K562 (cell line): Measurements from ENCODE around the gene TRAF5. TPM values are rescaled to one million over a fixed set of nuclear protein-coding genes. Genes with fewer than 3 reads are reported as not detected.

Experiments used
- ATF7 ChIP-seq: fragments of 450-650 bp; IDR thresholded peaks from 2 replicates; pipeline ENCODE4 v1.7.1; 2014; ENCODE audit warnings: mild to moderate bottlenecking, moderate library complexity
- CCNT2 ChIP-seq: IDR thresholded peaks from 2 replicates; pipeline ENCODE4 v1.6.1; 2011; ENCODE audit warnings: borderline replicate concordance, low read depth, mild to moderate bottlenecking, moderate library complexity, mixed read lengths, low read length; ENCODE audit not compliant: insufficient read length; ENCODE audit errors: extremely low read depth
- CHD4 ChIP-seq: fragments of 200-600 bp; sonication (generic); IDR thresholded peaks from 3 replicates; pipeline ENCODE4 v1.6.1; 2012; ENCODE audit warnings: low read depth, mild to moderate bottlenecking, mixed read lengths, low read length, inconsistent platforms; ENCODE audit not compliant: insufficient read depth, insufficient replicate concordance, poor library complexity, severe bottlenecking
- E2F4 ChIP-seq: sonication (generic); formaldehyde crosslinking; IDR thresholded peaks from 2 replicates; pipeline ENCODE4 v1.8.0; 2022; ENCODE audit warnings: mild to moderate bottlenecking, low read depth, missing genetic modification reagents
- EHMT2 ChIP-seq: fragments of 450-650 bp; IDR thresholded peaks from 2 replicates; pipeline ENCODE4 v1.6.1; 2018; ENCODE audit warnings: antibody characterized with exemption
- ETV1 ChIP-seq: fragments of 450-650 bp; conservative IDR thresholded peaks from 2 replicates; pipeline ENCODE4 v1.6.1; 2016; ENCODE audit warnings: missing genetic modification characterization, control low read depth, low read depth, missing compliant biosample characterization
- FOXM1 ChIP-seq, 2 experiments: fragments of 450-650 bp in 1 of 2; sonication (generic) in 1 of 2; formaldehyde crosslinking in 1 of 2; IDR thresholded peaks; 2 replicates each; pipeline versions ENCODE4 v1.6.1 to v1.9.0; 2017 to 2022; ENCODE audit warnings: low read depth in 2 of 2, mild to moderate bottlenecking in 2 of 2, missing genetic modification reagents in 1 of 2, moderate library complexity in 1 of 2
- GABPA ChIP-seq: fragments of 200-800 bp; sonication (Bioruptor generic); conservative IDR thresholded peaks from 2 replicates; pipeline ENCODE4 v1.6.1; 2016; ENCODE audit warnings: low read depth, missing genetic modification characterization, missing compliant biosample characterization
- HCFC1 ChIP-seq: IDR thresholded peaks from 2 replicates; pipeline ENCODE4 v1.6.1; 2012; ENCODE audit warnings: low read depth, low read length, improper control_type of control experiment
- KDM1A ChIP-seq, 2 experiments: fragments of 450-650 bp; IDR thresholded peaks; 2 replicates each; pipeline ENCODE4 v1.6.1; 2016; ENCODE audit warnings: mild to moderate bottlenecking in 2 of 2
- KDM2B ChIP-seq: fragments of 250-450 bp; sonication (Bioruptor Pico); IDR thresholded peaks from 2 replicates; pipeline ENCODE4 v1.8.0; 2021; ENCODE audit warnings: mild to moderate bottlenecking, moderate library complexity
- LEF1 ChIP-seq: fragments of 450-650 bp; IDR thresholded peaks from 2 replicates; pipeline ENCODE4 v1.6.1; 2016; ENCODE audit warnings: mild to moderate bottlenecking
- MTA1 ChIP-seq: fragments of 450-650 bp; IDR thresholded peaks from 2 replicates; pipeline ENCODE4 v1.6.1; 2017; ENCODE audit warnings: borderline replicate concordance
- NFATC3 ChIP-seq: fragments of 450-650 bp; IDR thresholded peaks from 2 replicates; pipeline ENCODE4 v1.6.1; 2017; ENCODE audit warnings: mild to moderate bottlenecking
- NFRKB ChIP-seq: fragments of 450-650 bp; IDR thresholded peaks from 2 replicates; pipeline ENCODE4 v1.6.1; 2016; ENCODE audit warnings: low read depth
- PURB ChIP-seq: sonication (generic); formaldehyde crosslinking; IDR thresholded peaks from 2 replicates; pipeline ENCODE4 v1.9.0; 2021; ENCODE audit warnings: low read depth, mild to moderate bottlenecking, missing genetic modification reagents
- RBM14 ChIP-seq: fragments of 200-400 bp; formaldehyde crosslinking; IDR thresholded peaks from 2 replicates; pipeline ENCODE4 v1.6.1; 2018; ENCODE audit warnings: low read depth, mild to moderate bottlenecking, low read length, moderate library complexity, borderline replicate concordance; ENCODE audit not compliant: insufficient read depth
- RHOXF2B ChIP-seq: fragments of 250-450 bp; sonication (Bioruptor Pico); conservative IDR thresholded peaks from 2 replicates; pipeline ENCODE4 v1.5.1; 2021
- SMAD2 ChIP-seq: fragments of 150-350 bp; IDR thresholded peaks from 2 replicates; pipeline ENCODE4 v1.6.1; 2014; ENCODE audit warnings: low read depth, mild to moderate bottlenecking, low read length
- TCF7L2 ChIP-seq: fragments of 150-350 bp; IDR thresholded peaks from 2 replicates; pipeline ENCODE4 v1.6.1; 2016; ENCODE audit warnings: low read depth, mild to moderate bottlenecking, low read length, moderate library complexity
- TEAD2 ChIP-seq: fragments of 450-650 bp; IDR thresholded peaks from 2 replicates; pipeline ENCODE4 v1.6.1; 2016; ENCODE audit warnings: missing genetic modification characterization, control low read depth, missing compliant biosample characterization
- THRA ChIP-seq: fragments of 450-650 bp; IDR thresholded peaks from 2 replicates; pipeline ENCODE4 v1.6.1; 2017; ENCODE audit warnings: mild to moderate bottlenecking, moderate library complexity
- WHSC1 ChIP-seq: IDR thresholded peaks from one replicate; pipeline ENCODE4 v1.6.1; 2012; ENCODE audit warnings: low read length, control low read depth, inconsistent platforms
- XRCC5 ChIP-seq: fragments of 200-400 bp; formaldehyde crosslinking; IDR thresholded peaks from 2 replicates; pipeline ENCODE4 v1.6.1; 2017; ENCODE audit warnings: low read depth, mild to moderate bottlenecking, low read length
- ZBTB34 ChIP-seq: fragments of 250-450 bp; sonication (Bioruptor Pico); IDR thresholded peaks from 2 replicates; pipeline ENCODE4 v1.8.0; 2021; ENCODE audit warnings: mild to moderate bottlenecking, moderate library complexity
- polyA plus RNA-seq, 8 experiments: library from polyadenylated mRNA; depleted of rRNA in 4 of 8; stranded (reverse) in 5 of 8; unstranded in 3 of 8; fragments of >200 nt; fragmentation: Nextera tagmentation in 2 of 8; fragmentation: Illumina TruSeq in 1 of 8; extraction: Ambion mirVana in 2 of 8; extraction: Trizol in 1 of 8; gene quantifications; 2 replicates each; pipeline versions ENCODE4 v1.2.1 to v1.2.3, GENCODE V29; 2011 to 2014; ENCODE audit warnings: inconsistent platforms in 1 of 8, missing spikeins in 1 of 8
- total RNA-seq, 7 experiments: library from RNA; depleted of rRNA in 6 of 7; stranded (reverse); fragments of >200 nt in 6 of 7; fragmentation: Illumina TruSeq in 2 of 7; extraction: Trizol in 2 of 7; gene quantifications; 2 replicates each; pipeline versions ENCODE4 v1.2.1 to v1.2.3, GENCODE V29; 2011 to 2021; ENCODE audit warnings: low replicate concordance in 1 of 7

TRAF5 gene
- total and polyA plus RNA-seq, 9 of the 15 experiments (the other 6 are each of a cell fraction or from before 2014, with no cell fraction given): 2.0 to 9.3 (median 5.3) TPM

- TF ChIP-seq ZBTB34 (CRISPR knock-in tag) (no peak), FOXM1 (IDR thresholded peaks at IDR 0.05; ENCODE audit: low read depth) (0 out of 2 replicates have a peak, but pooled peaks have one; percentile 21), FOXM1 (CRISPR knock-in tag; IDR thresholded peaks at IDR 0.05; ENCODE audit: low read depth) (no peak), NFATC3 (no peak), PURB (CRISPR knock-in tag) (no peak), EHMT2 (peak; percentile 21; the same call in 1 of the 2 replicates), XRCC5 (no peak), RBM14 (no peak), TCF7L2 (no peak), CCNT2 (no peak), ETV1 (tag) (no peak), ATF7 (peak; percentile 39; the same call in 1 of the 2 replicates), CHD4 (no peak), E2F4 (CRISPR knock-in tag) (no peak), RHOXF2B (no peak), GABPA (tag) (no peak), NFRKB (0 out of 2 replicates have a peak, but pooled peaks have one; percentile 39), MTA1 (no peak), THRA (peak; percentile 95), TEAD2 (tag) (no peak), SMAD2 (no peak), HCFC1 (no peak), KDM2B (CRISPR knock-in tag) (no peak), LEF1 (peak; percentile 98), WHSC1 (no peak), KDM1A (IDR thresholded peaks at IDR 0.05) (peak; percentile 77; a peak in 3 of 4 replicates)
These were observed 45.8 kb downstream of the TRAF5 start (continued) for GRCh38 chr1:211372463-211372862.
